Right renal cortex interstitium (tissue), 3 donors: Measurements from ENCODE around the gene AMH. TPM values are rescaled to one million over a fixed set of nuclear protein-coding genes. Genes with fewer than 3 reads are reported as not detected.

Experiments
- DNase-seq, 3 donors: peaks; one replicate each; pipeline ENCODE4 v3.0.0-alpha.2; 2013; ENCODE audit warnings: low read depth in 3 of 3, low spot score in 2 of 3
- polyA plus RNA-seq, 3 donors: library from polyadenylated mRNA; unstranded; fragments of 120-200 nt; gene quantifications; one replicate each; pipeline ENCODE4 v1.2.1, GENCODE V29; 2013; ENCODE audit not compliant: insufficient read length in 3 of 3

The AMH gene
- polyA plus RNA-seq, 3 donors: 1.1 to 1.2 (median 1.1) TPM

DNA sequence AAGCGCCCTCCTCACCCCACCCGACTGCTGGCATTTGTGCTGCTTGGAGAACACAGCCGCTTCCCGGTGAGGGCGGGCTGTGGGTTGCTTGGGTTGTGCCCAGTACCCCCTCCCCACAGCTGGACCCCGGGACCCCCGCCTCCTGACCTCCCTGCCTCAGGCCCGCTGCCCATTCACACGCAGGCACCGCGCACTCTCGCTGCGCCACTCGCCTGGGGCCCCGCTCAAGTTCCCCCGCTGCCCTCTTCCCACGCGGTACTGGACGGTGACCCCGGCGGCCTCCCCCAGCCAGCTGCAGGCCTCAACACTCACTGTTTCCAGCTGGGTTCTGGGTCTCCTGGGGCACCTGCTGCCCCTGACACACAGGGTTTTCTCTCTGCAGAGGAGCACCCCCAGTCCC lies 29.4 kb upstream of the AMH start:
- DNase-seq: no peak

DNA sequence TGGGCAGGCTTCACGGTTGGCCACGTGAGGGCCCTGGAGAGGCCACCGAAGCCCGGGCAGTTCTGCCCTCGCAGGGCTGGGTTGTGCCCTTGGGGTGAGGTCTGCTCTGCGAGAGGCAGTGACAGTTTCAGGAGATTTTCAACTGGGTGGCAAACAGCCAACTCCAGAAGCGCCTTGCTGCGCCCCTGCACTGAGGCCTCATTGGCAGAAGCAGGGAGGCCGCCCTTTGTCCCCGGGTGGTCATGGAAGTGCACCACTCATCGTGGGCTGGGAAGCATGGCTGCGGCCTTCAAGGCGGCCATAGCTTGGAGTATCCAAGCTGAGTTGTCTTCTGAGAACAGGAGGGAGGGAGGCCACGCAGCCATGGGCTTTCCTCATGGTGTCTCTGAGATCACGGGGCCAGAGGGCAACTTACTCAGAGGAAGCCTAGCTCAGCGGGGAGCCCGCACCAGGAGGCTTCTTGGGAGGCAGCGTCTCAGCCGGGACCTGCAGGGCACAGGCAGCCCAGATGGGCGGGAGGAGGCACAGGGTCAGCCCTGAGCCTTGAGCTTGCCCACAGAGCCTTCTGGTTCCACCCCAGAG lies 27.8 kb upstream of the AMH start:
- DNase-seq: no peak

DNA sequence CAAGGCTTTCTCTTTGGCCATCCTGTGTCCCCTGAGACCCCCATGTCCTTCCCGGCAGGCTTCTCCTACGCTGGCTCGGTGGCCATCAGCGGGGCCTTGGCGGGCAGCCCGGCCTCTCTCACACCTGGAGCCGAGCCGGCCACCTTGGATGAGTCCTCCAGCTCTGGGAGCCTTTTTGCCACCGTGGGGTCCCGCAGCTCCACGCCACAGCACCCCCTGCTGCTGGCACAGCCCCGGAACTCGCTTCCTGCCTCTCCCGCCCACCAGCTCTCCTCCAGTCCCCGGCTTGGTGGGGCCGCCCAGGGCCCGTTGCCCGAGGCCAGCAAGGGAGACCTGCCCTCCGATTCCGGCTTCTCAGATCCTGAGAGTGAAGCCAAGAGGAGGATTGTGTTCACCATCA lies 27.2 kb upstream of the AMH start:
- DNase-seq: no peak

DNA sequence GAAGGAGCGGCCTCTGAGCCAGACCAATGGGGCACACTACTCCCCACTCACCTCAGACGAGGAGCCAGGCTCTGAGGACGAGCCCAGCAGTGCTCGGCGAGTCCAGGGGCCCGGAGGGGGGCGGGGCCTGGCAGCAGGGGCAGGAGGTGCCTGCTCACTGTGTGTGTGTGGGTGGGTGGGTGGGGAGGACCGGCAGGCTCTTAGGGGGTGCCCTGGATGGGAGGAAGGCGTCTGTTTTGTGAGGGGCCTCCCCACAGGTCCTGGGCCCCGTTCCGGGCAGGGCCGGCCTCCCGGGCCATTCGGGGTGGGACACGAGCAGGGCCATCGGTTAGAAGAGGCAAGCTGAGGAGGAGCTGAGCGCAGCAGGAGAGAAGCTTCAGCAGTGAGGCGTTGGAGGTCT lies 25.7 kb upstream of the AMH start:
- DNase-seq: no peak

DNA sequence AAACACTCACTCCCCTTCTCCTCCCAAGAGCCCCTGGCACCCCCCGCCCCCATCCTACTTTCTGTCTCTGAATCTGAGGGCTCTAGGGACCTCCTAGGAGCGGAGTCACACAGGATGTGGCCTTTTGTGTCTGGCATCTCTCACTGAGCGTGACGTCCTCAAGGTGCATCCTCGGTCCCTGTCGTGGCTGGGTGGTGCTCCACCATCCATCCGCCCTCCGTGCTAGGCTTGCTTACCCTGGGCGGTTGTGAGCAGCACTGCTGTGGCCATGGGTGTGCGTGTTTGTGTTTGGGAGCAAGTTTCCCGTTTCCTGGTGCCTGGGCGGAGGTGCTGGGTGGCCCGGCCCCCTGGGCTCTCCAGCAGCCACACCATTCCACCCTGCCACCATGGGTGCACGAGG lies 25.2 kb upstream of the AMH start:
- DNase-seq: no peak

DNA sequence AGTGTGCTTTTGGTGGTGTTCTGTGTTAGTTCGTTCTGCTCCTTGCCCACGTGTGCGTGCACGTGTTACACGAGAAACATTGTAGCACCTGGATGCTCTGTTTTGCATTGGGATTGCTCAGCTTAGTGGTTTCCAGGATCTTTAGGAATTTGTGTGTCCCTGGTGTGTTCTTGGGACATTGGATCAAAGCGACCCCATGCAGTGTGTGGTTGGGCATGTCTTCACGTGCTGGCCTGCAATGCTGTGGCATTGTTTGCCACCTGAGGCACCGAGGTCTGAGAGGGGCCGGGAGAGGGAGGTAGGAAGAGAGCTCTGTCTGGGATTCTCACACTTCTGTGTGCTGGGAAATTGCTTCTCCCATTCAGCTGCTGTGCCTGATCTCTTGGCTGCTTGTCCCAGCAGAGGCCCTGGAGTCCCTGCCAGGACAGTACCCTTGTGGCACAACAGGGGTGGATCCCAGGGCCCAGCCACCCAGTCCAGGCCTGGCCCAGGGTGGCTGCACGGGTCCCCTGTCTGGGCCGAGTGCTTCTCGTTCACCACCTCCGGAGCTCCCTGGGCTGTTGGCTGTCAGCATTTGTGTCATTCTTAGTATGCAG lies 24.3 kb upstream of the AMH start:
- no peak for DNase-seq

DNA sequence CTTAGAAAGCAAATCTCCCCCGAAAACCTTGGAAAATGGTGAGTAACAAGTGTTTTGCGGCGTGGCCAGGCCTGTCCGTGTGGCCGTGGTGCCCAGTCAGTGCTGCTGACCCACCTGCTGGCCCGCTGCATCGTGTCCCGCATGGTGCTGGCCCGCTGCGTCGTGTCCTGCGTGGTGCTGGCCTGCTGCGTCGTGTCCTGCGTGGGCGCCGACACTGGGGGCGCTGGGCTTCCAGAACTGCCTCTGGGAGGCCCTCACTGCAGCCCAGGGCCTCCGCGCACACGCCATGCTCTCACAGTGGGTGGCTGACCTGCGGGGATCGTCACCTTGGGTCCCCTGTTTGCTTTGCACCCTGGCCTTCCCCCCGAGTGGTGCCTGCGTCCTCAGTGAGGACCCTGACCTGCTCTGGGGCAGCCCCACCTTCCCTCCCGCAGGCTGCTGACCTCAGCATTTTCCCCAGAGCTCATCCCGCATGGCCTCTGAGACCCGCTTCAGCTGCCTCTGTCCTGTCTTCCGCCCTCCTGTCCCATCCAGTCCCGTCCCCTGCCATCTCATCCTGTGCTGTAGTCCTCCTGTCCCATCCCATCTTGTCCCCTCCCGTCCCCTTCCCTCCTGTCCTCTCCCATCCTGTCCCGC lies 23.6 kb upstream of the AMH start:
- DNase-seq: no peak

DNA sequence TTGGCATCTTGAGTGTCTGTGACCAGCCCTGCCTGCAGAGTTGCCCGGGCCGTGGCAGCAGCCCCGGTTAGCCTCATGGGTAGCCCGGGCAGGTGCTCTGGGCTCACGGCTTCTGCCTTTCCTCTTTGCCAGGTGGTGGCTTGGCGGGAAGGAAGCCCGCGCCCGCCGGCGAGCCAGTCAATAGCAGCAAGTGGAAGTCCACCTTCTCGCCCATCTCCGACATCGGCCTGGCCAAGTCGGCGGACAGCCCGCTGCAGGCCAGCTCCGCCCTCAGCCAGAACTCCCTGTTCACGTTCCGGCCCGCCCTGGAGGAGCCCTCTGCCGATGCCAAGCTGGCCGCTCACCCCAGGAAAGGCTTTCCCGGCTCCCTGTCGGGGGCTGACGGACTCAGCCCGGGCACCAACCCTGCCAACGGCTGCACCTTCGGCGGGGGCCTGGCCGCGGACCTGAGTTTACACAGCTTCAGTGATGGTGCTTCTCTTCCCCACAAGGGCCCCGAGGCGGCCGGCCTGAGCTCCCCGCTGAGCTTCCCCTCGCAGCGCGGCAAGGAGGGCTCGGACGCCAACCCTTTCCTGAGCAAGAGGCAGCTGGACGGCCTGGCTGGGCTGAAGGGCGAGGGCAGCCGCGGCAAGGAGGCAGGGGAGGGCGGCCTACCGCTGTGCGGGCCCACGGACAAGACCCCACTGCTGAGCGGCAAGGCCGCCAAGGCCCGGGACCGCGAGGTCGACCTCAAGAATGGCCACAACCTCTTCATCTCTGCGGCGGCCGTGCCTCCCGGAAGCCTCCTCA lies 22.9 kb upstream of the AMH start:
- no peak for DNase-seq

DNA sequence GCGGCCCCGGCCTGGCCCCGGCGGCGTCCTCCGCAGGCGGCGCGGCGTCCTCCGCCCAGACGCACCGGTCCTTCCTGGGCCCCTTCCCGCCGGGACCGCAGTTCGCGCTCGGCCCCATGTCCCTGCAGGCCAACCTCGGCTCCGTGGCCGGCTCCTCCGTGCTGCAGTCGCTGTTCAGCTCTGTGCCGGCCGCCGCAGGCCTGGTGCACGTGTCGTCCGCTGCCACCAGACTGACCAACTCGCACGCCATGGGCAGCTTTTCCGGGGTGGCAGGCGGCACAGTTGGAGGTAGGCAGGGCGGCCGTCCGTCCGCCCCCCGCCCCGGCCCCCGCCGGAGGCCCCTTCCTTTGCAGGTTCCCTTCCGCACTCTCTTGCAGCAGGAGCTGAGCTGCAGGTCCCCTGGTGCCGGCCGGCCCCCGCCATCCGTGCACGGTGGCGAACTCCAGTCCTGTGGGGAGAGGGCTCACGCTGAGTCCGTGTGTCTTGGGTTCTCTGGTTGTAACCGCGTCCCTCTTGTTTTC lies 22.2 kb upstream of the AMH start:
- DNase-seq: no peak

DNA sequence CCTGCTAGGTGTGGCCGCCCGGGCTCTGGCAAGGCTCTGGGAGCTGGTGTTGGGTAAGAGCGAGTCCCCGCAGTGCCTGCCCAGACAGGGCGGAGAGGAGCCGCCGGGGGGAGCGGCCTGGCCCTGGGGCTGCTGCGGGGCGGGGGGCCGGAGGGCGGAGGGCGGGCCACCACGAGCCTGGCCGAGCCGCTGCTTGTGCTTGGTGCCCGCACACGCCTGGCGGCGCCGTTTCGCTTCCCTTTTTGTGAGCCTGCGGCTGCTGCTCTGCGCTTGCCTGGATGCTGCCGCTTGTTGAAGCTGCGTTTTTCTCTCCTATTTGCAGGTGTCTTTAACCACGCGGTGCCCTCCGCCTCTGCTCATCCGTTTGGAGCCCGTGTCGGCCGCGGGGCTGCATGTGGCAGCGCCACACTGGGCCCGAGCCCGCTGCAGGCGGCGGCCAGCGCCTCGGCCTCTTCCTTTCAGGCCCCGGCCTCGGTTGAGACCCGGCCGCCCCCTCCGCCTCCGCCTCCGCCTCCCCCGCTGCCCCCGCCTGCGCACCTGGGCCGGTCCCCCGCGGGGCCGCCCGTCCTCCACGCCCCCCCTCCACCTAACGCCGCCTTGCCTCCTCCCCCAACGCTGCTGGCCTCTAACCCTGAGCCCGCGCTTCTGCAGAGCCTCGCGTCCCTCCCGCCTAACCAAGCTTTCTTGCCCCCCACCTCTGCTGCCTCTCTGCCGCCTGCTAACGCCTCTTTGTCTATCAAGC lies 21.5 kb upstream of the AMH start:
- DNase-seq: no peak

DNA sequence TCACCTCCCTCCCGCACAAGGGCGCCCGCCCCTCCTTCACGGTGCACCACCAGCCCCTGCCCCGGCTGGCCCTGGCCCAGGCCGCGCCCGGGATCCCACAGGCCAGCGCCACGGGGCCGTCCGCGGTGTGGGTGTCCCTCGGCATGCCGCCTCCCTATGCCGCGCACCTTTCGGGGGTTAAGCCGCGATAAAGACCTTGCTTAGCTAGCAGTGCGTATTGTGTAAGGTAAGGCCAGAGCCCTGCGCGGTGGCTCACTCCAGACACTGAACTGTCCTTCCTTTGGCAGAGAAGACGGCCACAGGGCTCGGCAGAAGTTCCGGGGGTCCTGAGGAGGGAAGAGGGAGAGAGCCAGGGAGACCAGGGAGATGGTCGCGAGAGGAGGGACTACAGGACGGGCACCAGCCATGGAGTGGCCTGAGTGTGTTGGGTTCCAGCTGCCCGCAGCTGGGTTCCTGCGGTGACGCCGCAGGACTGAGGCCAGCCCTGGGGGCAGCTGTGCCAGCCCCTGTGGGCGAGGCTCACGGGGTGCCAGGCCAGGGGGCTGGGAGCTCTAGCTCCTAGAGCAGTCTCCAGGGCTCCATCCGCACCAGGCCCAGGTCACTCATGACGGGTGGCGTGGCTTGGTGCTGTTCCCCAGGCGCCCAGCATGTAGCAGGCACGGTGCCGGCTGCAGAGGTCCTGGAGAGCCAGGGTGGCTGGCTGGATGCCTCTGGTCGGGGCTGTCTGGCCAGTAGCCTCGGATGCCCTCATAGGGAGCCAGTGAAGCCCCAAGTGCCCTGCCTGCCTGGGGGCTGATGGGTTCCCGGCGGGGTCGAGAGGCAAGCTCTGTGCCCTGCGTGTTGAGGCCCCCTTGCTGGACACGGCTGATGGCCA lies 20.7 kb upstream of the AMH start:
- DNase-seq: no peak

DNA sequence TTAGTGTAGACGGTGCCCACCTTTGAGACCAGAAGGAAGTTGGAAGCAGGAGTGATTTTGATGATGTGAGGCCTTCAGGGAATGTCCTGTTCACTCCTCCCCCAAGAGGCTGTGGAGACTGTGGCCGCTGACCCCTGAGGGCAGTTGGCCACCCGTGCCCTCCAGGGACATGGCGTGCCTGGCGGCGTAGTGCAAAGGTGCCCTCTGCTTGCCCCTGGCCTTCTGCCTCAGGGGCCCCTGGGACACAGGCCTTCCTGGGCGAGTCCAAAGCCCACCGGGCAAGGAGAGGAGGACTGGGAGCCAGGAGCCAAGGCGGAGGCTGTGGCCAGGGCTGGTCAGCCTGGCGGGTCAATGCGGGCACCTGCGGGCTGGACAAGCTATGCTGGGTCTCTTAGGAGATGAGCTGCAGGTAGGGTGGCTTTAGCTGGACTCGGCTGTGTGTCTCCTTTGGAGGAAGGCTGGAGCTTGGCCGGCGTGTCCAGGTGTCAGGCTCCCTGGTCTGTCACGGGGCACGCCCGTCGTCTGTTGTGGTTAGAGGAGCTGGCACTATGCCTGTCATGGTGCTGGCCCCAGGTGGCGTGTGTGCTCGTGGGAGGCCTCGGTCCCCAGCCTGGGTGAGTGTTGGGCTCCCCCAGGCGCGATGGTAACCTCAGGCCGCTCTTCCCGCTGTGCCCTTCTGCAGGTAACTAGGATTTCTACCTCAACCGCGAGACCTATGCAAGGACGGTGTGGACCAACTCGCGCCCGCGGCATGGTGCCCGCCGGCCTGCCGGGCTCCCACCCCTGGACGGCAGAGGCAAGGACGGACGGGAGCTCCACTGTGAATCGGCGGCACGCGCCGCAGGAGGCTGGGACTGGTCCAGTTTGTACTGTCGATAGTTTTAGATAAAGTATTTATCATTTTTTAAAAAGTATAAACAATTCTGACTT lies 19.8 kb upstream of the AMH start:
- no peak for DNase-seq

DNA sequence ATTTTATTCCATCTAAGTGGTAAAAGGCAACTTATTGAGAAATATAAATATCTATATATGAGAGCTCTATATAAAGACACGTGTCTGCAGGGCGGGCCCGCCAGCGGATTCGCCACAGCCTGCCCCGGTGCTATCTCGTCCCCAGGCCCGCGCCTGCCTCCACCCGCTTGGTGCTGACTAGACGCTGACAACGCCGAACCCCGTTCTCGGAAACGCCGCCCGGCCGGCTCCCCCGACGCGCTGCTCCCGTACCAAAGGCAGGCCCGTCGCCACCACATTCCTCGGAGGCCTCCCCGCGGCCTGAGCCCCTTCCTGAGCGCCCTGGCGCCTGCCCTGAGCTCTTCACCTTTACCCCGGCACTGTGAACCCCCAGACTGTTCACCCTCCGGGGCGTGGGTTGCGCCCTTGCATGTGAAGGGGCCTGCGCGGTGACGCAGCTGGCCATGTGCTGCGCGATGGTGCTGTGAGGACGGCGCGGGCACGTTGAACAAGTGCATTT lies 19.0 kb upstream of the AMH start:
- DNase-seq: no peak

DNA sequence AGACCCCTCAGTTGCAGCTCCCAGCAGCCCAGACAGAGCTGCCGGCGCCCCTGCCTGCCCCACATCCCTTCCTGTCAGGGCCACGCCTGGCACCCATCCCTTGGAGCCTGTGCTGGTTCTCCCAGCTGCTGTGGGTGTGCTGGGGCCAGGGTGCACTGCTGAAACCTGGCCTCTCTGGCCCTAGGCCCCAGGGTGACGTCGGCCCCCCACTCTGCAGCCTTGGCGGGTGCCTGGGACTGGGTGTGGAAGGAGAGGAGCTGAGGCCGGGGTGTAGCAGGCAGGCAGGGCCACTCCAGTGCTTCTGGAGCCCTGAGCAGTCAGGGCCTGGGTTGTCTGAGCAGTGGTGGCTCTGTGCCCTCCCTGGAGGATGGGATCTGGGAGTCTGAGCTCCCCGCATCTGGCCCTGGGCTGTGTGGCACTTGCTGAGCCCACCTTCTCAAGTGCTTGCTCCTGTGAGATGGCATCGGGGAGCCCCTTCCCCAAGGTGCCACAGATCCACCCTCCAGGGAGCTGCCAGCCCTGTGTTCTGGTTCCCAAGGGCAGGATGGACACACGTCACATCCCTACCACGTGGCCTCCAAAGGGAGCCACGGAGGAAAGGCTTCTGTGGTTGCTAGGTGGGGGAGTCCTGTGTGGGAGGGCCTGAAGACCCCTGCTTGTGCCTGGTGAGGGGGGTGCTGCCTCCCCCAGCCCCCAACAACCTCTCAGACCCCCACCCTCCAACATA lies 18.2 kb upstream of the AMH start:
- DNase-seq: no peak

DNA sequence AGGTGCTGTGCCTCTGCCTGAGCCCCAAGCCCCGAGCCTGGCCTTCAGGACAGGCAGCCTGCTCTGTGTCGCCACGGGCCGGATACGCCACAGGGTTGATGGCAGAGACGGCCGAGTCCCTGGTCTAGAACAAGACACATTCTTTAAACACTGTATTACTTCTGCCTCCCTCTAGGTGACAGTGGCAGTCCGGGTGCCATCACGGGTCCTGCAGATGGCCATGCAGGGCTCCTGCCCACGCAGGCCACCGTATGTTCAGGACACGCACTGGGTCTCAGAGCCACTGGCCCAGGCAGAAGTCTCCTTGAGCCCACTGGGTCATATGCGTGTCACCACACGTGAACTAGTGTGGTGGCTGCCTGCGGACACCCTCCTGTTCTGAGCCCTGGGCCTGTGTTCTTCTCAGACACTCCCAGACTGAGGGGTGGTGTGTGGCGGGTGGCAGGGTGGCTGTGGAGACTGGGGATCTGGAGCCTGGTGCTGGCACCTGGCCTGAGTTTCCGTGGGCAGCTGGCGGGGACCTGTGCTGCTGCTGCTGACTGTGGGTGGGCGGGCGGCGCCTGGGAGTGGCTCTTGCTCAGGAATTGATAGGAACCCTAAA lies 17.4 kb upstream of the AMH start:
- no peak for DNase-seq

DNA sequence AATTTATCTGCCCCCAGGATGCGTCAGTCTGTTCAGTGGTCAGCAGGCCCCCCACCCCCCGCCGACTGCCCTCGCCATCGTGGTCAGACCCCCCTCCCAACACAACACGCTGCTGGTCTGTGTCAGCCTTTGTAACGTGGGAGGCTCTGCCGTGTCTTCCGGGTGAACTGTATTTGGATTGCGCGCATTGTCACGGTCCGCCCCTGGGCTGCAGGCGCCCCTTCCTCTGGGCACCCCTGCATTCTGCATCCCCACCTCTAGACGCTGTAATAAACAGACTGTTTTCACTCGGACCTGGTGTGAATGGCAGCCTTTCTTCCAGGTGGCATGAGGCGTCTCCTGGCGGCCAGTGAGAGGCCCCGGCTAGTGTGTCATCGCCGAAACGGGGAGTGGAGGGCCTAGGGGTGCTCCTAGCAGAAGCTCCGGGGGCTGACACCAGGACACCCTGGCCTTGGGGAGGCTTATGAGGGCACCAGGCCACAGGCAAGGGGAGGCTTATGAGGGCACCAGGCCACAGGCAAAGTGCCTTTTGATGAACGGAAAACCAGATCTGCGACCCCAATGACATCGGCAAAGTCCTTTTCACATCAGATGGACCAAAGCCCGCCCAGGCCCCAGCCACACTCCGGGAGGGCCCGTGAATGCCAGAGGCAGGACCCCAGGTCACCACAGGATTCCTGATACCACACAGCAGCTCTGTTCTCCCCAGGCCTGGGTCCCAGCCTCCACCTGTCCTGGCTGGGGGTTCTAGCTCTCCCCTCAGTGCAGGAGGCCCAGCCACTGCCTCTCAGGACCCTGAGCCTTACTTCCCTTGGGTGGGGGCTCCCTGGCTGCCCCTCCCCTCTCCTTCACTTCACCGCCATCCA lies 16.6 kb upstream of the AMH start:
- DNase-seq: no peak
